SK-N-MC (cell line): ENCODE data around the gene SPECC1.

Experiments used
- EZH2 ChIP-seq: fragments of 200-600 bp; sonication (generic); IDR thresholded peaks from one replicate; pipeline ENCODE4 v1.6.1; 2017; ENCODE audit warnings: antibody characterized with exemption
- FOXP2 ChIP-seq: optimal IDR thresholded peaks from 2 replicates; pipeline ENCODE3; 2011; ENCODE audit warnings: mild to moderate bottlenecking, moderate library complexity; ENCODE audit not compliant: insufficient read depth; ENCODE audit errors: extremely low read length, control extremely low read depth
- POLR2AphosphoS5 ChIP-seq: IDR thresholded peaks from 2 replicates; pipeline ENCODE4 v1.6.1; 2012; ENCODE audit warnings: mild to moderate bottlenecking, low read depth, low read length, borderline replicate concordance

DNA sequence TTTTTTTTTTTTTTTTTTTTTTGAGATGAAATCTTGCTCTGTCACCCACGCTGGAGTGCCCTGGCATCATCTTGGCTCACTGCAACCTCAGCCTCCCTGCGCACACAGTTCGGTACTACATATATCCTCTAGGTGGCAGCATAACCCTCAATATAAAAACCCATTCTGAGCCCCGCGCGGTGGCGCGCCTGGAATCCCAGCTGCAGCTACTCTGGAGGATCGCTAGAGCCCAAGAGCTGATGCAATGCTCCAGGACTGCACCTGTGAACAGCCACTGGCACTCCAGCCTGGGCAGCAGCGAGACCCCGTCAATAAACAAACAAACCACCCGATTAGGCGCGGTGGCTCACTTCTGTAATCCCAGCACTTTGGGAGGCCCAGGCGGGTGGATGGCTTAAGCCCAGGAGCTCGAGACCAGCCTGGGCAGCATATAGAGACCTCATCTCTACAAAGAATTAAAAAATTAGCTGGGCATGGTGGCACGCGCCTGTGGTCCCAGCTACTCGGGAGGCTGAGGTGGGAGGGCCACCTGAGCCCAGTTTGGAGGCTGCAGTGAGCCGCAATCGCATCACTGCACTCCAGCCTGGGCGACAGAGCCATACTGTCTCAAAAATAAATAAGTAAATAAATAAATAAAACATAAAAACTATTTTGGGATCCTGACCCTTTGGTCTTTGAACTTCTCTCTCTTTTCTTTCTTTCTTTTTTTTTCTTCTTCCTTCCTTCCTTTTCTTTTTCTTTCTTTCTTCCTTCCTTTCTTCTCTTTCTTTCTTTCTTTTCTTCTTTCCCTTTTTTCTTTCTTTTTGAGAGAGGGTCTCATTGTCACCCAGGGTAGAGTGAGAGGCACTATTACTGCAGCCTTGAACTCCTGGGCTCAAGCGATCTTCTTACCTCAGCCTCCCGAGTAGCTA, 16.1 kb upstream of the SPECC1 start:
- TF ChIP-seq EZH2 (no peak), POLR2AphosphoS5 (no peak), FOXP2 (no peak)
